K562 (cell line): ENCODE data around the gene RNF123. TPM values are rescaled to one million over a fixed set of nuclear protein-coding genes. Genes with fewer than 3 reads are reported as not detected.

Source experiments
- CAMTA2 ChIP-seq: fragments of 250-450 bp; sonication (Bioruptor Pico); conservative IDR thresholded peaks from 2 replicates; pipeline ENCODE4 v1.5.1; 2022
- DPF2 ChIP-seq: fragments of 450-650 bp; IDR thresholded peaks from 2 replicates; pipeline ENCODE4 v1.6.1; 2016
- NFYB ChIP-seq: IDR thresholded peaks from 2 replicates; pipeline ENCODE4 v1.6.1; 2011; ENCODE audit warnings: mild to moderate bottlenecking, moderate library complexity; ENCODE audit not compliant: insufficient read length; ENCODE audit errors: extremely low read depth
- polyA plus RNA-seq, 8 experiments: library from polyadenylated mRNA; depleted of rRNA in 4 of 8; stranded (reverse) in 5 of 8; unstranded in 3 of 8; fragments of >200 nt; fragmentation: Nextera tagmentation in 2 of 8; fragmentation: Illumina TruSeq in 1 of 8; extraction: Ambion mirVana in 2 of 8; extraction: Trizol in 1 of 8; gene quantifications; 2 replicates each; pipeline versions ENCODE4 v1.2.1 to v1.2.3, GENCODE V29; 2011 to 2014; ENCODE audit warnings: inconsistent platforms in 1 of 8, missing spikeins in 1 of 8
- total RNA-seq, 7 experiments: library from RNA; depleted of rRNA in 6 of 7; stranded (reverse); fragments of >200 nt in 6 of 7; fragmentation: Illumina TruSeq in 2 of 7; extraction: Trizol in 2 of 7; gene quantifications; 2 replicates each; pipeline versions ENCODE4 v1.2.1 to v1.2.3, GENCODE V29; 2011 to 2021; ENCODE audit warnings: low replicate concordance in 1 of 7
- TF ChIP-seq, protein P1 (sequence below), 2 experiments: fragments of 450-650 bp in 1 of 2; sonication (generic) in 1 of 2; formaldehyde crosslinking in 1 of 2; IDR thresholded peaks; 2 replicates each; pipeline versions ENCODE4 v1.7.1 to v1.9.0; 2016 to 2022; ENCODE audit warnings: inconsistent platforms in 1 of 2, mild to moderate bottlenecking in 1 of 2, missing genetic modification reagents in 1 of 2
- TF ChIP-seq, protein P2 (sequence below), 2 experiments: fragments of 450-650 bp; formaldehyde crosslinking in 1 of 2; IDR thresholded peaks; 2 replicates each; pipeline versions ENCODE4 v1.4.0 to v1.6.1; 2014 to 2020; ENCODE audit warnings: mild to moderate bottlenecking in 2 of 2, borderline replicate concordance in 1 of 2, low read depth in 1 of 2

RNF123 gene
- total and polyA plus RNA-seq, 9 of the 15 experiments (the other 6 are each of a cell fraction or from before 2014, with no cell fraction given), result 8.7 to 53.1 (median 17.5) TPM

DNA sequence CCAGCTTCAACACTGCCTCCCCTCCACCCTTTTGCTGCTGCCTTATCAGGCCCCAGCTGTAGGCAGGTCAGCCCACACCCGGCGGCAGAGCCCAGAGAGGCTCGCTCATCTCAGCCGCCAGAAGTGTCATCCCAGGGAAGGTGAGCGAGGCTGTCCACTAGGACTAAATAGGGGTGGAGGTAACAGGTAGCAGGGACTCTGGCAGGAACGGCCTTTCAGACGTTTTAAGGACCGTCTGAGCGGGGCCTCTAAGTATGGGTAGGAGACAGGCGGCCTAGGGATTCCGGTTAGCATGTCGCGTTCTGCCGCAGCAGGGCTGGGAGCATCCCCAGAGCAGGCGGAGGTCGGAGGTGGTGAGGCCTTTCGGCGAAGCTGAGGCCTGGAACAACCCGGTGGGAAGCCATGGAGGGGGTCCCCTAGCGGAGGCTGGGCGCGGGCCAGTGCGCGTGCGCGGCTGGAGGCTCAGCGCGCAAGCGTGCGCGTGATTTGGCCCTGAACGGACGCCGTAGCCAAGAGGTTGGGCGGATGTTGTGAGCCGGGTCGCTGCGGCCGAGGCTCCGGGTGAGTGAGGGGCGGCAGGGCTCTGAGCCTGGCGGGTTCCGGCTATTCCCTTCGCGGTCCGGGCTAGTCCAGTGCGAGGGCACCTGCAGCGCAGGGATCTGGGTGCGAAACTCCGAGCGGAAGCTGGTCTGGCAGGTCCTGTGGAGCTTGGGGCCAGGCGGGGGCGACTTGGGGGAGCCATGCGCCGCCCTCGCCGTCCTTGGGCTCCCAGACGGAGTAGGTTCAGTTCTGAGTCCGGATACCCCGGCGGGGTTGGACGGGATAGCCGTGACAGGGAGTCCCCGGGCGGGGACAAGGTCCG is at the start of gene RNF123, which contains the start of gene MST1 (continued):
- TF ChIP-seq, protein P1, sequence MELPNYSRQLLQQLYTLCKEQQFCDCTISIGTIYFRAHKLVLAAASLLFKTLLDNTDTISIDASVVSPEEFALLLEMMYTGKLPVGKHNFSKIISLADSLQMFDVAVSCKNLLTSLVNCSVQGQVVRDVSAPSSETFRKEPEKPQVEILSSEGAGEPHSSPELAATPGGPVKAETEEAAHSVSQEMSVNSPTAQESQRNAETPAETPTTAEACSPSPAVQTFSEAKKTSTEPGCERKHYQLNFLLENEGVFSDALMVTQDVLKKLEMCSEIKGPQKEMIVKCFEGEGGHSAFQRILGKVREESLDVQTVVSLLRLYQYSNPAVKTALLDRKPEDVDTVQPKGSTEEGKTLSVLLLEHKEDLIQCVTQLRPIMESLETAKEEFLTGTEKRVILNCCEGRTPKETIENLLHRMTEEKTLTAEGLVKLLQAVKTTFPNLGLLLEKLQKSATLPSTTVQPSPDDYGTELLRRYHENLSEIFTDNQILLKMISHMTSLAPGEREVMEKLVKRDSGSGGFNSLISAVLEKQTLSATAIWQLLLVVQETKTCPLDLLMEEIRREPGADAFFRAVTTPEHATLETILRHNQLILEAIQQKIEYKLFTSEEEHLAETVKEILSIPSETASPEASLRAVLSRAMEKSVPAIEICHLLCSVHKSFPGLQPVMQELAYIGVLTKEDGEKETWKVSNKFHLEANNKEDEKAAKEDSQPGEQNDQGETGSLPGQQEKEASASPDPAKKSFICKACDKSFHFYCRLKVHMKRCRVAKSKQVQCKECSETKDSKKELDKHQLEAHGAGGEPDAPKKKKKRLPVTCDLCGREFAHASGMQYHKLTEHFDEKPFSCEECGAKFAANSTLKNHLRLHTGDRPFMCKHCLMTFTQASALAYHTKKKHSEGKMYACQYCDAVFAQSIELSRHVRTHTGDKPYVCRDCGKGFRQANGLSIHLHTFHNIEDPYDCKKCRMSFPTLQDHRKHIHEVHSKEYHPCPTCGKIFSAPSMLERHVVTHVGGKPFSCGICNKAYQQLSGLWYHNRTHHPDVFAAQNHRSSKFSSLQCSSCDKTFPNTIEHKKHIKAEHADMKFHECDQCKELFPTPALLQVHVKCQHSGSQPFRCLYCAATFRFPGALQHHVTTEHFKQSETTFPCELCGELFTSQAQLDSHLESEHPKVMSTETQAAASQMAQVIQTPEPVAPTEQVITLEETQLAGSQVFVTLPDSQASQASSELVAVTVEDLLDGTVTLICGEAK (IDR thresholded peaks at IDR 0.05), result peak; percentile 86
- TF ChIP-seq, protein P1 (CRISPR knock-in tag; IDR thresholded peaks at IDR 0.05), result no peak
- TF ChIP-seq, protein P2, sequence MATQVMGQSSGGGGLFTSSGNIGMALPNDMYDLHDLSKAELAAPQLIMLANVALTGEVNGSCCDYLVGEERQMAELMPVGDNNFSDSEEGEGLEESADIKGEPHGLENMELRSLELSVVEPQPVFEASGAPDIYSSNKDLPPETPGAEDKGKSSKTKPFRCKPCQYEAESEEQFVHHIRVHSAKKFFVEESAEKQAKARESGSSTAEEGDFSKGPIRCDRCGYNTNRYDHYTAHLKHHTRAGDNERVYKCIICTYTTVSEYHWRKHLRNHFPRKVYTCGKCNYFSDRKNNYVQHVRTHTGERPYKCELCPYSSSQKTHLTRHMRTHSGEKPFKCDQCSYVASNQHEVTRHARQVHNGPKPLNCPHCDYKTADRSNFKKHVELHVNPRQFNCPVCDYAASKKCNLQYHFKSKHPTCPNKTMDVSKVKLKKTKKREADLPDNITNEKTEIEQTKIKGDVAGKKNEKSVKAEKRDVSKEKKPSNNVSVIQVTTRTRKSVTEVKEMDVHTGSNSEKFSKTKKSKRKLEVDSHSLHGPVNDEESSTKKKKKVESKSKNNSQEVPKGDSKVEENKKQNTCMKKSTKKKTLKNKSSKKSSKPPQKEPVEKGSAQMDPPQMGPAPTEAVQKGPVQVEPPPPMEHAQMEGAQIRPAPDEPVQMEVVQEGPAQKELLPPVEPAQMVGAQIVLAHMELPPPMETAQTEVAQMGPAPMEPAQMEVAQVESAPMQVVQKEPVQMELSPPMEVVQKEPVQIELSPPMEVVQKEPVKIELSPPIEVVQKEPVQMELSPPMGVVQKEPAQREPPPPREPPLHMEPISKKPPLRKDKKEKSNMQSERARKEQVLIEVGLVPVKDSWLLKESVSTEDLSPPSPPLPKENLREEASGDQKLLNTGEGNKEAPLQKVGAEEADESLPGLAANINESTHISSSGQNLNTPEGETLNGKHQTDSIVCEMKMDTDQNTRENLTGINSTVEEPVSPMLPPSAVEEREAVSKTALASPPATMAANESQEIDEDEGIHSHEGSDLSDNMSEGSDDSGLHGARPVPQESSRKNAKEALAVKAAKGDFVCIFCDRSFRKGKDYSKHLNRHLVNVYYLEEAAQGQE (IDR thresholded peaks at IDR 0.05; ENCODE audit: borderline replicate concordance), result no peak
- TF ChIP-seq, protein P2 (CRISPR knock-in tag; IDR thresholded peaks at IDR 0.05; ENCODE audit: low read depth), result peak; percentile 77; the same call in 1 of the 2 replicates
- TF ChIP-seq DPF2 (0 out of 2 replicates have a peak, but pooled peaks have one; percentile 19), CAMTA2 (CRISPR knock-in tag) (no peak), NFYB (no peak)
